ENCODE results near the gene RBKS.
"Not testable (repeated sequence)": the region's sequence is repeated elsewhere in the genome, so short reads cannot be mapped to it uniquely, and the experiment has no call there.

RBKS gene

GRCh38 chr2:27906074-27906473 lies 15.9 kb upstream of the RBKS start:
- no peak for DNase-seq (ENCODE audit: low read depth)

GRCh38 chr2:27904405-27904665 lies 14.1 kb upstream of the RBKS start:
- no peak for DNase-seq (ENCODE audit: low read depth)

- DNase-seq (ENCODE audit: low read depth): peak; percentile 78
Observed at GRCh38 chr2:27903649-27904404, 13.6 kb upstream of the RBKS start.

- DNase-seq (ENCODE audit: low read depth): peak; percentile 13
Observed at GRCh38 chr2:27903018-27903417, 12.8 kb upstream of the RBKS start.

GRCh38 chr2:27902098-27902497 lies 11.9 kb upstream of the RBKS start:
- DNase-seq (ENCODE audit: low read depth): peak; percentile 46

GRCh38 chr2:27901234-27901633 lies 11.0 kb upstream of the RBKS start:
- DNase-seq (ENCODE audit: low read depth): peak; percentile 48

- DNase-seq (ENCODE audit: low read depth): no peak
Observed at GRCh38 chr2:27897717-27898116, 7.5 kb upstream of the RBKS start.

GRCh38 chr2:27893006-27893405 lies 2.8 kb upstream of the RBKS start:
- no peak for DNase-seq (ENCODE audit: low read depth)

GRCh38 chr2:27891673-27892105 lies 1.5 kb upstream of the RBKS start:
- peak; percentile 35 for DNase-seq (ENCODE audit: low read depth)

GRCh38 chr2:27890924-27891672 lies 911 bp upstream of the RBKS start:
- DNase-seq (ENCODE audit: low read depth): peak; percentile 55

GRCh38 chr2:27889774-27890145 lies 427 bp downstream of the RBKS start:
- DNase-seq (ENCODE audit: low read depth): no peak

GRCh38 chr2:27888790-27889189 lies 1.4 kb downstream of the RBKS start:
- DNase-seq (ENCODE audit: low read depth): peak; percentile 90

GRCh38 chr2:27887830-27888229 lies 2.4 kb downstream of the RBKS start:
- DNase-seq (ENCODE audit: low read depth): peak; percentile 41

- no peak for DNase-seq (ENCODE audit: low read depth)
Observed at GRCh38 chr2:27887111-27887510, 3.1 kb downstream of the RBKS start.

GRCh38 chr2:27886322-27886721 lies 3.9 kb downstream of the RBKS start:
- DNase-seq (ENCODE audit: low read depth): no peak

GRCh38 chr2:27885661-27886060 lies 4.5 kb downstream of the RBKS start:
- peak; percentile 75 for DNase-seq (ENCODE audit: low read depth)

- DNase-seq (ENCODE audit: low read depth): peak; percentile 48
Observed at GRCh38 chr2:27885234-27885633, 5.0 kb downstream of the RBKS start.

GRCh38 chr2:27884601-27885000 lies 5.6 kb downstream of the RBKS start:
- DNase-seq (ENCODE audit: low read depth): peak; percentile 59

GRCh38 chr2:27882584-27882922 lies 7.6 kb downstream of the RBKS start:
- not testable (repeated sequence) for DNase-seq (ENCODE audit: low read depth)

- peak; percentile 80 for DNase-seq (ENCODE audit: low read depth)
Observed at GRCh38 chr2:27881815-27882583, 8.2 kb downstream of the RBKS start.

GRCh38 chr2:27878825-27879224 lies 11.4 kb downstream of the RBKS start:
- no peak for DNase-seq (ENCODE audit: low read depth)

- no peak for DNase-seq (ENCODE audit: low read depth)
Observed at GRCh38 chr2:27875089-27875881, 14.9 kb downstream of the RBKS start.
